ENCODE results near the gene HEATR1. TPM values are rescaled to one million over a fixed set of nuclear protein-coding genes. Genes with fewer than 3 reads are reported as not detected.
"Not testable (repeated sequence)": the region's sequence is repeated elsewhere in the genome, so short reads cannot be mapped to it uniquely, and the experiment has no call there.

HEATR1 gene
- total RNA-seq, 1 donor from 2014 or later: 49.3 TPM

DNA sequence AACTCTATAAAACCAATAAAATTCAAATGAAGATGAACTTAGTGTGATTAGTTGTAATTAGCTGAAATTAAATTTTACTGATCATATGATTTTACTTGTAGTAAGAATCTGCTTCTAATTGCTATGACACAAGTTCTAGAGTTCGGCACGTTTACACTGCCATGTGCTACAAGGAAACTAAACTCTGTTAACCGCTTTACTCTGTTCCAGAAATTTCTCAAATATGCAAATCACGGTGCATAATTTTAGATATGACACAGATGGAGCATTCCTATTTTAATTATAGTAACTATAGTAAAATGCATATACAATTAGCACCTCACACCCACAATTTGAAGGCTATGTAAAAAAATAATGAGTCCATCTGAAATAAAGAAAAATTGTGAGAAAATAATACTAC lies 14.8 kb downstream of the HEATR1 start:
- intact Hi-C loops (cut with micrococcal nuclease): loop anchor here (5.0 kb wide), 1 partner anchor 37 kb away; no protein-coding TSS in a partner anchor

GRCh38 chr1:236581528-236581927 lies 22.8 kb downstream of the HEATR1 start:
- intact Hi-C loops (cut with micrococcal nuclease): no loop called here

GRCh38 chr1:236580404-236580803 lies 23.9 kb downstream of the HEATR1 start:
- intact Hi-C loops (cut with micrococcal nuclease): not testable (repeated sequence)

DNA sequence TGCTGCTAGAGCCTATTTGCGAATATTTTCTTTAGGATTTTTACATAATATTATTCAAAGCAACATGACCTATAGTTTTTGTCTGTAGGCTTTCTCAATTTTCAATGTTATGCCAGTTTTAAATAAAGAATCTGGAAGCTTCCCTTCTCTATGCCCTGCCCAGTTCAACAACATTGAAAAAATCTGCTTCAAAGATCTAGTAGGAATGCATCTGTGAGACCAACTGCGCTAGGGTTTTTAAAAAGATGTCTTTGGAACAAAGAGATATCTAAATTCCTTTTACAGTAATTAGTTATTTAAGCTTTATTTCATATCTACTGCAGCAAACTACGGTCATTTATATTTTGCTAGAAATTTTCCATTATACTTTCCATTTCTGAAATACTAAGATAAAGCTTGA lies 25.7 kb downstream of the HEATR1 start:
- intact Hi-C loops (cut with micrococcal nuclease): no loop called here

DNA sequence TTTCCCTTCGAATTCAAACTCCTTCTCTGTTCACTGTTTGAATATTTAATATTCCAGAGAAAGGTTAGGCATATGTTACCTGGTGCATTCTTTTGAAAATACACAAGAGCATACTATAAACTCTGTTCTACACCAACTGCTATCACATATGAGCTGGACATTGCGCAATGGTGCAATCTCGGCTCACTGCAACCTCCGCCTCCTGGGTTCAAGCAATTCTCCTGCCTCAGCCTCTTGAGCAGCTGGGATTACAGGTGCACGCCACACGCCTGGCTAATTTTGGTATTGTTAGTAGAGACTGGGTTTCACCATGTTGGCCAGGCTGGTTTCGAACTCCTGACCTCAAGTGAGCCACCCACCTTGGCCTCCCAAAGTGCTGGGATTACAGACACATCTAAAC lies 27.3 kb downstream of the HEATR1 start:
- intact Hi-C loops (cut with micrococcal nuclease): not testable (repeated sequence)

- intact Hi-C loops (cut with micrococcal nuclease): no loop called here
Observed at GRCh38 chr1:236576004-236576403, 28.3 kb downstream of the HEATR1 start.

DNA sequence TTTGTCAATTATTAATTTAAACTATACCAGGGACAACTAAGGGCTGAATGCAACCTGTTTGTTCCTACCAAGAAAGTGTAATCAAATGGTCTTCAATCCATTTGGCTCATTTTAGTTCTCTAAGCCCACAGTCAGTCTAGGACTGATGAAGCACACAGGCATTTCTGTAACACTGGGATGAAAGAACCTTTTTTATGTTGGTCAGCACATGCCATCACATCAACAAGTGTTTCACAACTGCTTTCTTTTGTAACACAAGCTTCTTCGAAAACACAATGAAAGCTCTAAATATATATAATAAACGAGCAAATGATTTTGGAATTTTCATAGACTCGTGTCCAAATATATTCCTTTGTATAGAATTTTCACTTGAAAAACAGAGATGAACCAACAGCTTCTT lies 28.8 kb downstream of the HEATR1 start:
- intact Hi-C loops (cut with micrococcal nuclease): no loop called here

DNA sequence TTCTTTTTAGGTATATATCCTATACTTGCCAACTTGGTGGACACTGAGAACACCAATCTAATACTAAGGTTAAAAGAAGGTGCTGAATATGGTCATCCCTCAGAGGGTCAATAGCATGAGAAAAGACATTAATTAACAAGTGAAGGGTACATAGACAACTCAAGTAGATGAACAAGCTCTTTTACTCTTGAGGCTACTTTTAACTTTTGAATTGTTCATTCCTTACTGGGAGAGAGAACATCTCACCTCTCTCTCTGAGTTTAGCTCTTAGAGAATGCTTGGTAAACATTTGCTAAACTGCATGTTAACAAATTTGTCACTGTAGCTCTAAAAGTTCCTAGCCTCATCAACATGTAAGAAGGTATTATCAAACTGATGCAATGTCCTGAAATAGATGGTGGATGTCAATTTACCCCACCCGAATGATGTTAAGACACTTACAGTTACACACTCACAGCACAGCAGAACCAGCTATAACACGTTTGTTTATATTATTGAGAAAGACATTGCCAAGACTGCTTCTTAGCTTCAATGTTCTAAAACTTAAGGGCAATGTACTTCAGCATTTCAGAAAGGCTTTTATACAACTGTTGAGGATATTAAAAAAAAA lies 35.9 kb downstream of the HEATR1 start:
- intact Hi-C loops (cut with micrococcal nuclease): no loop called here

DNA sequence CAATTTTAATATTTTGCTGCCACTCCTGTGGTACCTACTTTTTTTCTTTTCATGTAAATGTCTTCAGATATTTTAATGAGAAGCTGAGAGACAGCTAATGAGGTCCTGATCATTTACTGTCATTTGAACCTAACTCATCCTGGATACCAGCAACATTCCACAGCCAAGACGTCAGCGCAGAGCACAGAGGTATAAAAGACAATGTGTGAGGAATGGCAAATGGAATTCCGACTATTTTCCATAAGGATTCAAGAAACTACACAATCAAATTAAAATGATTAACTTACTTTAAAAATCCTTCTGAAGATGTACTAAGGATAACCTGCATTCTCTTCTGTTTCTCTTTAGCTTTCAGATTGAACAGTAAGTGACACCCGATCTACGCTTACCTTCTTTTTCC lies 38.8 kb downstream of the HEATR1 start:
- intact Hi-C loops (cut with micrococcal nuclease): no loop called here

DNA sequence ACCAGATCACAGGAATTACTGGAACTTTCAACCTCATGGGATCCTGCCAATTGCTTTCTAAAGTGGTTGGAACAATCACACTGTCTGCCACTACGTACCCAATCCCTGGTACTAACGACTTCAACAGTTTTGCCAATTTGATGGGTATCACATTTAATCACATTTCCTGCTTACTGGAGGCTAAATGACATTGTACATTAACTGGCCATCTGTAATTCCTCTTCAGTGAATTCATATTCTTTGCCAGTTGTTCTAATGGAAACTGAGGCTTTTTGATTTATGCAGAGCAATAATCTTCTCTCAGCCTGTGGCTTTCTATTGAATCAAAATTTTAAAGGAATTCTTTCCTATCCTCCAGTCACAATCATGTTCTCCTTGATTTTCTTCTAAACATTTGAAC lies 42.3 kb downstream of the HEATR1 start:
- intact Hi-C loops (cut with micrococcal nuclease): no loop called here

DNA sequence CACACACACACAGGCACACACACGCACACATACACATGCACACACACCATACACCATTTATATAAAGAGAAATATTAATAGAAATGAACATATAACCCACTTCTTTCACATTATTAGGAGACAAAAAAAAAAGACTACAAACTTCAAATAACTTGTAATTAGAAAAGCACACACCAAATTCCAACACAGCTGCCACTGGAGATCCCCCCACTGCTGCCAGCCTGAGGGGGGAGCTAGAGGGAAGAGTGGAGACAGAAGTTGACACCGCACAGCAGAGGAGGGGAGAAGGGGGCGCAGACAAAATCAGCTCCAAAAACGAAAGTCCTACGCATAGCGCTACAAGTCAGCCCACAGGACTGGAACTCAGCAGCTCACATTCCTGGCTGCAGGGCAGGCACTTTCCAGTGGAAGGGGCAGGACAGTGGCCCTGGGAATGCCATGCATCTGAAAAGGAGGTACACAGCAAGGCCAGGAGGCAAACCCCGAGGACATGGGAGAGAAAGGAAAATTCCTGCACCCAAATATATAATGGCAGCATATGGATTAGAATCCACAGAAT lies 44.0 kb downstream of the HEATR1 start:
- intact Hi-C loops (cut with micrococcal nuclease): no loop called here

- intact Hi-C loops (cut with micrococcal nuclease): no loop called here
Observed at GRCh38 chr1:236558846-236559245, 45.5 kb downstream of the HEATR1 start.

- intact Hi-C loops (cut with micrococcal nuclease): no loop called here
Observed at GRCh38 chr1:236558081-236558480, 46.2 kb downstream of the HEATR1 start.

GRCh38 chr1:236556606-236557005 lies 47.7 kb downstream of the HEATR1 start:
- intact Hi-C loops (cut with micrococcal nuclease): no loop called here

DNA sequence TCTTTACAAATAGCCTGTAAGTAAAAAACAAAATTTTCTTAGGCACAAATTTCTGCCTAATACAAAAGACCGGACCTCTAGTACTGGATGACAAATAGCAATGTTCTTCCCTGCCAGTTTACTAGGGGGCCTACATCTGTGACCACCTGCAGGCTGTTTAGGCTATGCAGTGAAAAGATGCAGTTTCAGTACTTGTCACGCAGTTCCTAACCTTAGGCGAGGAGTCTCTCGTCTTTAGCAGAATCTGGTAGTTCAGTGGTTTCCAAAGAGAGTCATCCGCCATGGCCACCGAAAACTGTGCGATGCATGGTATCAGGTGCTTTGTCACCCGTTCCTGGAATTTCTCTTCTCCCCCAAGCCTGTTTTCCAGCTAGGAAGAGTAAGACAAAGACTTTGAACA lies 50.9 kb downstream of the HEATR1 start:
- intact Hi-C loops (cut with micrococcal nuclease): loop anchor here (5.0 kb wide), 1 partner anchor 34 kb away; no protein-coding TSS in a partner anchor

DNA sequence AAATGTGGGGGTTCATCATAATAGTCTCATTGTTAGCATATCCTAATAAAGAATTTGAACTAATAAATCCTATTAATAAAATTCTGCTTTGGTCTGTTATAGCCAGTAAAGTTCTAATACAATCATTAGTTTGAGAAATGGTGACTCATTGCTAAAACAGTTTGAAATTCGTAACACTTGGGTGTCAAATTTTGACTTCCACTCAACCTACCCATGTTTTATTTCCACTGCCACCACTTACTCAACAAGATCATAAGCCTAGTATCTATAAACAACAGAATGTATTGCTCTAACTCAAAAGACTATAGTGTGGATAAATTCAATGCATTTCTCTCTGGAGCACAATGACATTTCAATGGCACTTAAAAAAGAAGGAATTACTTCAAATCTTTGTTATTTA lies 51.4 kb downstream of the HEATR1 start:
- intact Hi-C loops (cut with micrococcal nuclease): loop anchor here (5.0 kb wide), 1 partner anchor 34 kb away; no protein-coding TSS in a partner anchor

DNA sequence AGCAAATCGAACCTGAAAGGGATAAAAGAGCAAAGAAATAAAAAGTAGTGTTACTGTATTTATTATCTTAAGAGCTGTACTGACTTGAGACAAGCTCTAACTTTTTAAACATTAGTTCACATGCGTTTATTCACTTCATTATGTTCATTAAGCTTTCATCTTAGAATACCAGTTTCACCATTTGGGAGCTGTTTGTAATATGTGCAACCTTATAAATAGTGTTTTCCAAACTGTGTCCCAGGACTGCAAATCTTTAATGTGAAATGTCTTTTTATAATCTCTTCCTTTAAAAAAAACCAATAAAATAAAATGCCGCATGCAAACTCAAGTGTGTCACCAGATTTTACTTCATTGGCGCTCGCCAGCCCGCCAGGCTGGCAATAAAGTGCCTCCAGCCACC lies 52.2 kb downstream of the HEATR1 start:
- intact Hi-C loops (cut with micrococcal nuclease): loop anchor here (5.0 kb wide), 1 partner anchor 35 kb away; no protein-coding TSS in a partner anchor

DNA sequence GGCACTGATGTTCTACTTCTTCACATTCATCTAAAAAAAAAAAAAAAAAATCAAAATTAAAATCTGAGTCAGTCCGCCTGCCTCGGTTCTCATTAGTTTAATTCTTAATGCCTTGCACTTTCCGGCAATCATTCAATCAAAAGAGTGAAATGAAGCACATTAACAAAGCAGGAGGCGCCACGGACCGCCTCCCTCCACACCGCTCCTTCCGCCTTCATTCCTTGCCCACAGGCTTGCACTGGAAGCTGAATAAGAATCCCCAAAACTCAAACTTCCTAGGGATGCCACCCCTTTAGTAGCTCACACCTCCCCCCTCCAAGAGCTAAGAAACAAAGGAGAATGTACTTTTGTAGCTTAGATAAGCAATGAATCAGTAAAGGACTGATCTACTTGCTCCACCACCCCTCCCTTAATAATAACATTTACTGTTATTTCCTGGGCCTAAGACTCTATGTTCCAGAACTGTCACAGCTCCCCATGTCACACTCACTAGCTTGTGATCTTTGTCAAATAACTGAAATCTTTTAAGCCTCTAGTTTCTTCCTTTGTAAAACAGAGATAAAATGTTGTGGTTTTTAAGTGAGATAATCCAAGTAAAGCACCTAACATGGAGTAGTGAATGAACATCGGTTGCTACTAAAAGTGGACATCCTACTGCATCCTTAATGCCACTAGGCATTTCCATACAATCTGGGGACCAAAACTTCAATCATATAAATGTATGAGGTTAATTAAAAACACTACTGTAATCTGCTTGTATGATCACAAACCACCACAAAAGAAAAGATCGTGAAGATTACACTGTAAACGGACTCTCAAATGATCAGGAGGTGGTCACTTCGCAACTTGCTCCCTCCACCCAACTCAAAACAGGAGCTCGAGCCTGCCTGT lies 53.1 kb downstream of the HEATR1 start:
- intact Hi-C loops (cut with micrococcal nuclease): loop anchor here (5.0 kb wide), 1 partner anchor 36 kb away; no protein-coding TSS in a partner anchor

GRCh38 chr1:236548452-236548851 lies 55.9 kb downstream of the HEATR1 start:
- intact Hi-C loops (cut with micrococcal nuclease): no loop called here

GRCh38 chr1:236545621-236546169 lies 58.6 kb downstream of the HEATR1 start:
- intact Hi-C loops (cut with micrococcal nuclease): no loop called here

- intact Hi-C loops (cut with micrococcal nuclease): no loop called here
Observed at GRCh38 chr1:236543065-236543669, 61.1 kb downstream of the HEATR1 start.

Measured in T-helper 1 cell treated with Interleukin-12 subunit alpha and Interleukin-12 subunit beta and Interleukin-4 antibody, amounts not matched to agents 30 ng/mL and 1 ng/mL, for 36 hours (primary cell).